GM12864 (cell line): ENCODE data around the gene ETAA1.

Experiments used
- DNase-seq: peaks from one replicate; pipeline ENCODE4 v3.0.0-alpha.2; 2011; ENCODE audit warnings: low read depth
- H3K4me3 ChIP-seq: 2 replicates; pipeline ENCODE4 v1.5.1; 2011; ENCODE audit warnings: mild to moderate bottlenecking, low read depth, low read length, control low read depth
- CTCF ChIP-seq: IDR thresholded peaks from 2 replicates; pipeline ENCODE4 v1.5.1; 2011; ENCODE audit warnings: low read depth, mild to moderate bottlenecking, moderate library complexity, low read length, control low read depth, inconsistent platforms; ENCODE audit errors: missing control alignments

Gene ETAA1

GRCh38 chr2:67423489-67423888, 26.4 kb downstream of the ETAA1 start:
- H3K4me3 ChIP-seq: no peak overlapping the region
- TF ChIP-seq CTCF: no peak
- DNase-seq: no peak

GRCh38 chr2:67436221-67436620, 39.1 kb downstream of the ETAA1 start:
- no peak for DNase-seq
- H3K4me3 ChIP-seq: no peak overlapping the region

GRCh38 chr2:67437114-67437513, 40.0 kb downstream of the ETAA1 start:
- TF ChIP-seq CTCF: no peak
- DNase-seq: no peak
- H3K4me3 ChIP-seq: no peak overlapping the region

More at GRCh38 chr2:67436221-67436620, 39.1 kb downstream of the ETAA1 start:
- TF ChIP-seq CTCF: no peak

GRCh38 chr2:67438337-67438736, 41.2 kb downstream of the ETAA1 start:
- no peak for TF ChIP-seq CTCF
- H3K4me3 ChIP-seq: no peak overlapping the region
- DNase-seq: no peak

GRCh38 chr2:67445652-67446268, 48.6 kb downstream of the ETAA1 start:
- no peak for TF ChIP-seq CTCF
- H3K4me3 ChIP-seq: no peak overlapping the region
- DNase-seq: no peak

GRCh38 chr2:67446491-67446911, 49.4 kb downstream of the ETAA1 start:
- TF ChIP-seq CTCF: no peak
- no peak overlapping the region for H3K4me3 ChIP-seq
- no peak for DNase-seq

- no peak for DNase-seq
- TF ChIP-seq CTCF: no peak
- no peak overlapping the region for H3K4me3 ChIP-seq
Measured at GRCh38 chr2:67448648-67449047, 51.5 kb downstream of the ETAA1 start.
